DND-41 (cell line): ENCODE data around the gene GUCY1A1.

Experiments used
- CTCF ChIP-seq: IDR thresholded peaks from 2 replicates; pipeline ENCODE4 v1.5.1; 2012; ENCODE audit warnings: borderline replicate concordance, low read length, moderate library complexity, mild to moderate bottlenecking; ENCODE audit not compliant: poor library complexity, severe bottlenecking; ENCODE audit errors: extremely low read depth
- EZH2 ChIP-seq: IDR thresholded peaks from 3 replicates; pipeline ENCODE4 v1.6.1; 2012; ENCODE audit warnings: borderline replicate concordance, low read depth, mild to moderate bottlenecking, moderate library complexity, low read length, inconsistent platforms; ENCODE audit not compliant: severe bottlenecking

- TF ChIP-seq CTCF (no peak), EZH2 (no peak)
Observed at GRCh38 chr4:155748039-155748438, 81.4 kb downstream of the GUCY1A1 start.
